ENCODE results near the gene NCOA4. TPM values are rescaled to one million over a fixed set of nuclear protein-coding genes. Genes with fewer than 3 reads are reported as not detected.

Gene NCOA4
- total RNA-seq, 4 donors from 2014 or later = 110 to 351 (median 184) TPM

DNA sequence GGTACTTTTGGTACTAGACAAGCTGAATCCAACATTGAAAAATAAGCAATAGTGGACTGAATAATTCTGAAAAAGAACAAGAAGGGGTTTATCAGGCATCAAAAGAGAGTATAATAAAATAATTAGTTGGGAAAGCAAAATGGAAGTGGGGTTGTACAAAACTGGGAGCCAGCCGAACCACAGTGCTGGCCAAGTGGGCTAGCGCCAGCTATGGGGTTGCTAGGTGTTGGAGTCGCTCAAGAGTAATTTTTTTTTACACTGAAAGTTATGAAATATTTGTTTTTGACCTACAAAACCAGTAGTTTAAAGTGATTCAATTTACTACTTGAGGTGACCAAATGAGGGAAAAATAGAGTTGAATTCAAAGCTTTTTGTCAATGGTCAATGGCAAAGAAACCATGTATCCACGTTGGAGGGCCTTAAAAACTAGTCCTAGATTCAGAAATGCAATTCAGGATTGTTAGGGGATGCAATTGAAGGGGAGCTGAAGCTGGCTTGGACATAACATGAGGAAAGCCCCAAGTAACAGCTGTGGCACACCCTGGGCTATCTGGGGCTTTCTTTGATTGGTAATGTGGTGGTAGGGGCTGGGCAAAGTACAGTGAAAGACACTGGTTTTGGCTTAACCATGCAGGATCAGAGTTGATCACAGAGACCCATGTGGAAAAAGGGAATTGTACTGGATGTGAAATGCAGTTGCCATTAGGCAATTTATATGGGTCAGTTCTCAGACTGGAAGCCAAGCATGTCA, 43.9 kb upstream of the NCOA4 start:
- DNase-seq = no peak
- no peak overlapping the region for H3K4me3 ChIP-seq
- no peaks in the 10 kb centered on the region for H3K9me3 ChIP-seq
- TF ChIP-seq, protein P1, sequence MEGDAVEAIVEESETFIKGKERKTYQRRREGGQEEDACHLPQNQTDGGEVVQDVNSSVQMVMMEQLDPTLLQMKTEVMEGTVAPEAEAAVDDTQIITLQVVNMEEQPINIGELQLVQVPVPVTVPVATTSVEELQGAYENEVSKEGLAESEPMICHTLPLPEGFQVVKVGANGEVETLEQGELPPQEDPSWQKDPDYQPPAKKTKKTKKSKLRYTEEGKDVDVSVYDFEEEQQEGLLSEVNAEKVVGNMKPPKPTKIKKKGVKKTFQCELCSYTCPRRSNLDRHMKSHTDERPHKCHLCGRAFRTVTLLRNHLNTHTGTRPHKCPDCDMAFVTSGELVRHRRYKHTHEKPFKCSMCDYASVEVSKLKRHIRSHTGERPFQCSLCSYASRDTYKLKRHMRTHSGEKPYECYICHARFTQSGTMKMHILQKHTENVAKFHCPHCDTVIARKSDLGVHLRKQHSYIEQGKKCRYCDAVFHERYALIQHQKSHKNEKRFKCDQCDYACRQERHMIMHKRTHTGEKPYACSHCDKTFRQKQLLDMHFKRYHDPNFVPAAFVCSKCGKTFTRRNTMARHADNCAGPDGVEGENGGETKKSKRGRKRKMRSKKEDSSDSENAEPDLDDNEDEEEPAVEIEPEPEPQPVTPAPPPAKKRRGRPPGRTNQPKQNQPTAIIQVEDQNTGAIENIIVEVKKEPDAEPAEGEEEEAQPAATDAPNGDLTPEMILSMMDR (IDR thresholded peaks at IDR 0.05) = no peak
- no peak for TF ChIP-seq POLR2A (IDR thresholded peaks at IDR 0.05)
- no peaks in the 10 kb centered on the region for H3K27me3 ChIP-seq
- no peak overlapping the region for H3K27ac ChIP-seq
- no peaks in the 10 kb centered on the region for H3K36me3 ChIP-seq
- no peaks in the 10 kb centered on the region for H3K4me1 ChIP-seq

- TF ChIP-seq, protein P1 (IDR thresholded peaks at IDR 0.05) = no peak
- TF ChIP-seq POLR2A (IDR thresholded peaks at IDR 0.05) = no peak
- Histone ChIP-seq H3K27me3 (no peaks in the 10 kb centered on the region), H3K27ac (no peak overlapping the region), H3K9me3 (no peaks in the 10 kb centered on the region), H3K4me1 (no peaks in the 10 kb centered on the region), H3K36me3 (no peaks in the 10 kb centered on the region), H3K4me3 (no peak overlapping the region)
- DNase-seq = no peak
These were observed 43.1 kb upstream of the NCOA4 start for GRCh38 chr10:46073564-46073963.

DNA sequence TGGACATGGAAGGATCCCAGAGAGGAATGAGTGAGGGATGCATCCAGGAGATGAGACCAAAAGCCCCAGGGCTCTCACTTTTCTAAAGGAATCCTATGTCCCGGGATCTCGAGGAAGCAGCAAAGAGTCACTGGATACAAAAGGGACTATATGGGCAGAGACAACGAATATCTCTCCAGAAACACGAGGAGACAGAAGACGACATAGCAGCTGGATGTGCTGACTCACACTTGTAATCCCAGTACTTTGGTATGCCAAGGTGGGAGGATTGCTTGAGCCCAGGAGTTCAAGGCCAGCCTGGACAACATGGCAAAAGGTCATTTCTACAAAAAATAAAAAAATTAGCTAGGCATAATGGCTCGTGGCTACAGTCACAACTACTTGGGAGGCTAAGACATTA, 40.3 kb upstream of the NCOA4 start:
- TF ChIP-seq POLR2A (IDR thresholded peaks at IDR 0.05) = no peak
- TF ChIP-seq, protein P1 (IDR thresholded peaks at IDR 0.05) = no peak
- H3K36me3 ChIP-seq = no peaks in the 10 kb centered on the region

GRCh38 chr10:46069771-46070463, 39.5 kb upstream of the NCOA4 start:
- H3K4me3 ChIP-seq = no peak overlapping the region
- no peaks in the 10 kb centered on the region for H3K27me3 ChIP-seq
- TF ChIP-seq, protein P1 (IDR thresholded peaks at IDR 0.05) = no peak
- no peak for TF ChIP-seq POLR2A (IDR thresholded peaks at IDR 0.05)
- H3K36me3 ChIP-seq = no peaks in the 10 kb centered on the region
- DNase-seq = no peak
- H3K27ac ChIP-seq = no peak overlapping the region
- no peaks in the 10 kb centered on the region for H3K9me3 ChIP-seq
- no peaks in the 10 kb centered on the region for H3K4me1 ChIP-seq

More for the DNA sequence above, 40.3 kb upstream of the NCOA4 start:
- DNase-seq = no peak
- H3K27ac ChIP-seq = no peak overlapping the region
- no peaks in the 10 kb centered on the region for H3K27me3 ChIP-seq
- no peaks in the 10 kb centered on the region for H3K9me3 ChIP-seq
- H3K4me3 ChIP-seq = no peak overlapping the region
- no peaks in the 10 kb centered on the region for H3K4me1 ChIP-seq

GRCh38 chr10:46068905-46069304, 38.5 kb upstream of the NCOA4 start:
- TF ChIP-seq POLR2A (IDR thresholded peaks at IDR 0.05) = no peak
- TF ChIP-seq, protein P1 (IDR thresholded peaks at IDR 0.05) = no peak
- Histone ChIP-seq H3K4me3 (no peak overlapping the region), H3K27me3 (no peaks in the 10 kb centered on the region), H3K9me3 (no peaks in the 10 kb centered on the region), H3K27ac (no peak overlapping the region), H3K36me3 (no peaks in the 10 kb centered on the region), H3K4me1 (no peaks in the 10 kb centered on the region)
- no peak for DNase-seq
